ENCODE data around the gene TBC1D17. TPM values are rescaled to one million over a fixed set of nuclear protein-coding genes. Genes with fewer than 3 reads are reported as not detected.

Gene TBC1D17
- total RNA-seq = 10.1 and 16.1 TPM in 2 replicates

DNA sequence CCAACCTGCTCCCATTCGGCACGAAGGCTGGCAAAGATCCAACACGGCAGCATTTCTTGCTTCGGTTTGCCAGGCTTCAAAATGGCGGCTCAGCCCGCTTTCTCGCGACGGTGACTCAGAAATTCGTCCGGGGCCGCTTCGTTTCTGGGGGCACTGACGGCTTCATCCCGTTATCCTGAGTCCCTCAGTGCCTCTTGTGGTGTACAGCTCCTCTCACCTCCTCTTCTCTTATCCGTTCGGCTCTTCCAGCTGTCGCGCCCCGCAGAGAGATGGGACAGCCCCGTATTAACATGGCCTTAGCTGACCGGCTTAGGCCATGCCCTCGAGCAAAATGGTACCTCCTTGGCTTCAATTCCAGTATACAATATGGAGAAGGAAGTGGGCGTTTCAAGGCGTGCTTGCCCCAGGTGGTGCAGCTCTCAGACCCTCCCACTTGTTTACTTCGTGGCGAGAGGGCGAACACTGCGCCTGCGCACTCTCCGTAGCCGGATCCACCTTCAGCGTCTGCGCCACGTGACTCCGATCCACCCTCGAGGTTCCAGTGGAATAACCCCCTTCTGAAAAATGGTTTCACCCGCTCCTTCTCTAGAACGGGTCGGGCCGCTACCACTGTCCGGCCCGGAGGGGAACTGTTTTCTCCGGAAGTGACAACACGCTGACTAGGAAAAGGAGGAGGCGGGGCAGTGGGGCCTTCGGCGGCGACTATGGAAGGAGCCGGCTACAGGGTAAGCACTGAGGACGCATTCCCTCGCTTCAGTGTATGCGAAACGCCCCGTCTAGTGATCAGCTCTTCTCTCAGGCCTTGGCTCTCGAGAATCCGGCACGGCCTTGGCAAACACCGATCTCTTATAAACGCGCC lies at the start of gene TBC1D17, which contains the start of gene AKT1S1:
TBC1D17 (plus strand) TSS at position 683 of the 859 bp plus-strand sequence; CDS start at position 705, 22 bp downstream.
AKT1S1 (minus strand) TSS at position 336 of the 859 bp plus-strand sequence. CDS start 4,060 bp downstream, outside the sequence.

DNA sequence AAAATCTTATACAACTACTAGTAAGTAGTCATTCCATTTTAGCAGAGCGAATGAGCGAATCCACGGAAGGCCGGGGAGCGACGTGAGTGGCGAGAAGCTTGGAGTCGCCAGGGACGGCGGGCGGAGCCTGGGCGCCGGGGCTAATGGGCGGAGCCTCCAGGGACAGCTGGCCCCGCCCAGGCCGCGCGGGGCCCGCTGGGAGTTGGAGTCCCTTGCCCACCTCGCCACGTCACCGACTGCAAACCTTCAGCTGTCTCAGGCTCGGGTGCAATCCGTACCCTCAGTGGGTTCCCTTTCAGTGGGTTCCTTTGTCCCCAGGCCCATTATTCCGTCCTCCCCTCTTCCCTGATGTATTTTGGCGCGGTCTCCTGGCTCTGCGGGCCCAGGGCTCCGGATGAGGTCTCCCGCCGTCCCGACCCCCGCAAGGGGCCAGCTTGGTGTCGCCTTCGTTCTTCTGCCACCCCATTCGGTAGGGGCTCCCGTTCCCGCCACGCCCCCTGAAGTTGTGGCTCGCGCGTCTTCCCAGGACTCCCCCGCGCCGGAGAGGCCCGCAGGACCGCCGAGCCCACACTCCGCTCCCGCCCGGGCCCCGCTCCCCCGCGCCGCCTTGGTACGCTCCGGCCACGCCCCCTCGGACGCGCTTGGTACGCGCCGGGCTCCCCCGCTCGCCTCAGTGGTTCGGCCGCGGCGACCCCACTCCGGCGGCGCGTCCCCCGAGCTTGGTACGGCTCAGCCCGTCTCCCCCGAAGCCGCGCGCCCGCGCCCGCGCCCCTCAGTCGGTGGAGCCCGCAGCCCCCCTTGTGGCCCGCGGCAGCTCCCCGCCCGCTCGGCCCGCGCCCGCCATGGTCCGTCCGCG lies 26.8 kb upstream of the TBC1D17 start, which contains the start of gene PTOV1:
PTOV1 (plus strand) TSS at position 673 of the 856 bp plus-strand sequence.

DNA sequence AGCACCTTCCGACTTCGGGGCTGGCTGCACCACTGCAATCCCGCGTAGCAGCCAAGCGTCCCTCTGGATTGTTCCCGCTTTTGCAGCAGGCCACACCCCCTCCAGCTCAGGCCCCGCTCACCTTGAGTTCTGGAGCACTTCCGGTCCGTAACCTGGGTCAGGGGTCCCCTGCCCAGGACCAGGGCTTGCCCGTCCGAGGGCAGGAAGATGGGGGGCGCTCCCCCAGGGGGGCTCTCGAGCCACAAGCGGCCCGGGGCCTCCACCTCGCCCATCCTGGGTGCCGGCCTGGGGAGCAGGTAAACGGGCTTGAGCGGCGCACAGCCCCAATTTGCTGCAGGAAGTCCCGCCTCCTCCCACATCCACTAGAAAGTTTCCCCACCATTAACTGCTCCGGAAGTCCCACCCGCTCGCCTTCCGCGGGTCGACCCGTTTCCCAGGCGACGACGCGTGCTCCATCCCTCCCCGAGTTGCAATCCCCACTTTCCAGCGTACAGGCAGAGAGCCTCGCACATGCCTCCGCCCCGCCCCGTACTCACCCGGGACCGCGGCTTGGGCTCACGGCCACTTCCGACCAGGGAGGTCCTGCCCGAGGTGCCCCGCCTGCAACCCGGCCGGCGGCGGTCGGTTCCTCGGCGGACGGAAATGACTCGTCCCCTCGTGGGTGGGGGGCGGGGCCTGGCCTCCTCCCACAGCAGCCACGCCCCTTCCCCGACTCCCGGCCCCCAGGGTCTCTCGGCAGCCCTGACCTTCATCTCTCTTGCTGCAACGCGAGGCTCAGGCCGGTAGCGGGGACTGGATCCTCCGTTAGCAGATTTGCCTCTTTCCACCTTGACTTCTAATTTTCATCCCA lies 10.3 kb upstream of the TBC1D17 start, which contains the start of gene PNKP:
PNKP (minus strand) TSS at position 644 of the 850 bp plus-strand sequence; CDS start at position 272, 372 bp downstream.

DNA sequence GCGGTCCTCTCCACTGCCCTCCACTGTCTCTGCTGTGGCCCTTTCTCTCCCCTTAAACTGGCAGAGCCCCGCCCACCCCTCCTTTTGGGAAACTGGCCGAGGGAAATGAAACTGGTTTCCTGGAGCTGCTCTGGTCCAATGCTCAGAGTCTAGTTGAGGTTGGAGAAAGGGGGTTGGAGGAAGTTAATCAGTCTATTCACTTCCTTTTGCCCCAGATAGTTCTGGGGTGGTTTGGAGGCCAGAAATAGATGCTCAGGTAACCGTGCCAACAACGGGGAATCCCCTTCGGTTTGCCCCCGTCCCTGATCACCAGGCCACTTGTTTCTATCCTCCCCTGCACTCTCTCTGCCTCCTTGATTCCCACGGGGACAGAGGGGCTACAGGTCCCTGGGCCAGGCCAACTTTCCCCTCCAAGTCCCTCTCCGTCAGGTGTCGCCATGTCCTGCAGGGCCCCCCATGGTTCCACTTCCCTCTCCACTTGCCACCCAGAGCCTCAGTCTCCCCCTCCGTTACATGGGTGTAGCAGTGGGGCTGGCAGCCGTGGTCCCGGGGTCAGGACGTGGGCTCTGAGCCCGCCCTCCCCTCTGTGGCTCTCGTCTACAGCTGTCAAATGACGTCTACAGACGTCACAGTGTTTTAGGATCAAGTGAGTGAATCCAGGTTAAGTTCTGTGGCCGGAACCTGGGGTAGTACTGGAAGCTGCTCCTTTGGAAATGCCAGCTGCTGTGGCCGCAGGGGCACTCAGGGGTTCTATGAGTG lies 19.5 kb downstream of the TBC1D17 start, which contains the start of gene IL4I1:
IL4I1 (minus strand) TSS at position 25 of the 759 bp plus-strand sequence. CDS start 727 bp downstream, outside the sequence.

DNA sequence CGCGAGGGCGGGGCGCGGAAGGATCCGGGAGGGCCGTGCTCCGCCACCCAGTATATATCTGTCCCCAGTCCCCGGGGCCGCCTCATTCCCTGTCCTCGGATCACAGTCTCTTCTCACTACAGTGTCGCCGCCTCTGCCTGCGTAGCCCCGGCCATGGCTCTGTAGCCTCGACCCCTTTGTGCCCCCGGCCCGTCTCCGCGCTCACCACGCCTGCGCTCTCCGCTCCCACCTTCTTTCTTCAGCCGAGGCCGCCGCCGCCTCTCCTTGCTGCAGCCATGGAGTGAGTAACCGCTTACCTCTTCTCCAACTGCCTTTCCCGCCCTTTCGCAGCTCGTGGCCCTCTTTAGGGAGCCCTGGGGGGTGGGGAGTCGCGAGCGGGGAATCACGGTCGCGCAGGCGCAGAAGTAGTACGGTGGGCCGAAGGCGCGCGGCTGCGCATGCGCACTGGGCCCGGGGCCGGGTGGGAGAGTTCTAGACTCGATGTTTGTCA lies 51.7 kb downstream of the TBC1D17 start, which contains the start of the genes ATF5 and NUP62:
ATF5 (plus strand) TSS at position 85 of the 490 bp plus-strand sequence. CDS start 1,646 bp downstream, outside the sequence.
NUP62 (minus strand) TSS at position 384 of the 490 bp plus-strand sequence. CDS start 19,697 bp downstream, outside the sequence.

Other genes with a start within 250 kb of the TBC1D17 start
- gene RRAS, start 237.6 kb upstream of the TBC1D17 start, total RNA-seq = 45.1 and 75.3 TPM in 2 replicates
- 18.4 and 40.9 TPM in 2 replicates for gene SCAF1, start 235.5 kb upstream of the TBC1D17 start, total RNA-seq
- 33.0 and 64.1 TPM in 2 replicates for gene IRF3, start 211.8 kb upstream of the TBC1D17 start, total RNA-seq
- gene BCL2L12, start 211.8 kb upstream of the TBC1D17 start, total RNA-seq = 1.5 and 2.4 TPM in 2 replicates
- 303 and 388 TPM in 2 replicates for gene PRMT1, start 200.4 kb upstream of the TBC1D17 start, total RNA-seq
- 0.51 and 0.59 TPM in 2 replicates for gene ADM5, start 188.1 kb upstream of the TBC1D17 start, total RNA-seq
- gene CPT1C, start 186.6 kb upstream of the TBC1D17 start, total RNA-seq = 18.4 and 18.7 TPM in 2 replicates
- 0.28 TPM in 1 of 2 replicates, not detected in the other for gene TSKS, start 114.4 kb upstream of the TBC1D17 start, total RNA-seq
- gene AP2A1, start 110.7 kb upstream of the TBC1D17 start, total RNA-seq = 63.0 and 125 TPM in 2 replicates
- gene FUZ, start 64.4 kb upstream of the TBC1D17 start, total RNA-seq = 10.4 and 16.1 TPM in 2 replicates
- gene MED25, start 59.4 kb upstream of the TBC1D17 start, total RNA-seq = 28.9 and 32.4 TPM in 2 replicates
- gene PTOV1, start 26.5 kb upstream of the TBC1D17 start, total RNA-seq = 58.5 and 74.6 TPM in 2 replicates
- gene PNKP, start 10.1 kb upstream of the TBC1D17 start, total RNA-seq = 40.2 and 40.4 TPM in 2 replicates
- gene AKT1S1, start 347 bp upstream of the TBC1D17 start, total RNA-seq = 9.8 and 13.5 TPM in 2 replicates
- 2.1 TPM in 2 replicates for gene IL4I1, start 19.2 kb downstream of the TBC1D17 start, total RNA-seq
- gene ATF5, start 51.5 kb downstream of the TBC1D17 start, total RNA-seq = 4.5 and 4.8 TPM in 2 replicates
- gene NUP62, start 51.8 kb downstream of the TBC1D17 start, total RNA-seq = 19.6 and 36.5 TPM in 2 replicates
- gene SIGLEC11, start 83.5 kb downstream of the TBC1D17 start, total RNA-seq = not detected in 2 replicates
- gene VRK3, start 147.7 kb downstream of the TBC1D17 start, total RNA-seq = 21.4 and 22.9 TPM in 2 replicates
- gene ZNF473, start 148.3 kb downstream of the TBC1D17 start, total RNA-seq = 5.8 and 6.5 TPM in 2 replicates

All from smooth muscle cell of the umbilical artery (primary cell).